ENCODE data around the gene TMBIM1.

The TMBIM1 gene, protein sequence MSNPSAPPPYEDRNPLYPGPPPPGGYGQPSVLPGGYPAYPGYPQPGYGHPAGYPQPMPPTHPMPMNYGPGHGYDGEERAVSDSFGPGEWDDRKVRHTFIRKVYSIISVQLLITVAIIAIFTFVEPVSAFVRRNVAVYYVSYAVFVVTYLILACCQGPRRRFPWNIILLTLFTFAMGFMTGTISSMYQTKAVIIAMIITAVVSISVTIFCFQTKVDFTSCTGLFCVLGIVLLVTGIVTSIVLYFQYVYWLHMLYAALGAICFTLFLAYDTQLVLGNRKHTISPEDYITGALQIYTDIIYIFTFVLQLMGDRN

DNA sequence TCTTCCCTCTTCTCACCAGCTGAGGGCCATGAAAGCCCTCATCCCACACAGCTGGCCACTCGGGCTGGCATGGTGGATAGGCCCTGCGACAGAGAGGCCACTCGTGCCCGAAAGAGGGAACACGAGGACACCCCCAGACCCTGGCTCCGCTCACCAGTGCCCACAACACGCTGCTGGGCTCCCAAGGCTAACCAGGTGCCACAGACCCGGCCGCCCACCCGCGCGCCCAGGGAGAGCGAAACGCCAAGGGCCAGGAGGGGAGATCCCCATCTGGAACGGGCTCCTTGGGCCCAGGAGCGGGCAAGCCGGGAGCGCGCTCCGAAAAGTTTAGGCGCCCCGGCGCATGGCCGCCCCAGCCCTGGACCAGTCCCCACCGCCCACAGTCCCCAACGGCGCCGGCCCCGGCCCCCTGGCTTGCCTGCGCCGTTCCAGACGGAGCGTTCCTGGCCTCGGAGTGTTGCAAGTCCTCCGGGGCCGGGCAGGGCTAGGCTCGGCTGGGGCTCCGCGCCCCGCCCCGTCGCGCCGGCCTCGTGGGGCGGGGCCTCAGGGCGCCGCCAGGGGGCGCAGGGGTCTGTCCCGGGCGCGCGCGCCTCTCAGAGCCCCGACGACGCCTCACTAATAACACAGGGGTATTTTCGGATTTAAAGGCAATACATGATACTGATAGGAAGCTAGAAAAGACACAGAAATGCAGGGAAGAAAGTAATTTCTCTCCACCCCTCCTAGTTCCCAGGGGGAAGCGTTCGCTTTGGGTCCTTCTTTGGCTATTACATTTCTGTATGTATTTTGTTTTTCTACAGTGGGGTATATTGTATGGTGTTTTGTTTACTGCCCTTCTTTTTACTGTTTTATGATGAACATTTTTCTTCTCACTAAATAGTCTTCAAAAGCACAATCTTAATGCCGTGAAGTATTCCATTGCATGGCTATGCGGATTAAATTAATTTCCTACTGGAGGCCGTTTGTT is at the start of gene TMBIM1:
Gene TMBIM1 (minus strand): TSS at position 456 of the 967 bp plus-strand sequence. CDS start 10,362 bp downstream, outside the sequence.
- DNase-seq (ENCODE audit: low read depth), result peak; percentile 63

DNA sequence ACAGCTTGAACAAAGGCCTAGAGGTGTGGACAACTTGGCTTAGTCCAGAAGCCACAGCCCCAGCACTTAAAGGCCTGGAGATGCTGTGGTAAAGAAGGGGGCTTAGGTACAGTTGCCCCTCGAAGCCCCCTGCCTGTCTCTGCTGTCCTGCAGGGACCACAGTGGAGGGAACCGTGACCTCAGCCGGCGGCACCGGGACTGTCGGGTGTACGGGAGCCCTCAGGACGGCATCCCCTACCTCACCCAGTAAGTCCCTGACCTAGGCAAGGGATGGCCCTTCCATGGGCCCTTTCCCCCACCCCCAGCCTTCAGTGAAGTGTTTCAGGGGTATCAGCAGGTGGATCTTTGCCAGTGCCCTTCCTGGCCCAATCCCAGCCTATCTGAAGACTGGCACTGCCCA is 49.1 kb upstream of the TMBIM1 start:
- DNase-seq (ENCODE audit: low read depth), result no peak

DNA sequence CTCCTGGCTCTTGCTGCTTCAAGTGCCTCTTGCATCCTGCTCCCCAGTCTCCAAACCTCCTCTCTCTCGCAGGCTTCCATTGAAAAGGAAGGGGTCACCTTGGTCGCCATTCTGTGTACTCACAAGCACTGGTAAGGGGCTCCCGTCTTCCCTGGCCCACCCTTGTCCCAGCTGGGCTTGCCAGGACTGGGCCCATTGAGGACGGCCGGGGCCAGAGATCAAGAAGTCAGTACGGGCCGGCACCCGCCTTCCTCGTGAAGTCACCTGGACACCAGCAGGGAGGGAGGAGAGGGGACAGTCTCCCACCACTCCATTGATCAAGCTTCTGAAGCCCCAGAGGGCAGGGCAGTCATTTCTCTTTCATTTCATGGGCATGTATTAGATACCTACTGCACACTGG is 48.4 kb upstream of the TMBIM1 start:
- DNase-seq (ENCODE audit: low read depth), result no peak

DNA sequence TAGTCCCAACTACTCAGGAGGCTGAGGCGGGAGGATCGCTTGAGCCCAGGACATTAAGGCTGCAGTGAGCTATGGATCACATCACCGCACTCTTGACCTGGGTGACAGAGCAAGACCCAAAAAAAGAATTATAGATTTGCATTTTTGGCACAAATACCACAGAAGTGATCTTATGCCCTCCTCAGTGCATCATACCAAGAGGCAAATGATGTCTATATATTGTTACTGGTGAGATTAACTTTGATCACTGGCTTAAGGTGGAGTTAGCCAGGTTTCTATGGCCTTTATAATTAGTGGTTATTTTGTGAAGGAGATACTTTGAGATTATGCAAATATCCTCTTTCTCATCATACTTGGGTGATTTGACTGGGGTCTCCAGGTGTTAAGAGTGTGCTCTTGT is 42.2 kb upstream of the TMBIM1 start:
- no peak for DNase-seq (ENCODE audit: low read depth)

DNA sequence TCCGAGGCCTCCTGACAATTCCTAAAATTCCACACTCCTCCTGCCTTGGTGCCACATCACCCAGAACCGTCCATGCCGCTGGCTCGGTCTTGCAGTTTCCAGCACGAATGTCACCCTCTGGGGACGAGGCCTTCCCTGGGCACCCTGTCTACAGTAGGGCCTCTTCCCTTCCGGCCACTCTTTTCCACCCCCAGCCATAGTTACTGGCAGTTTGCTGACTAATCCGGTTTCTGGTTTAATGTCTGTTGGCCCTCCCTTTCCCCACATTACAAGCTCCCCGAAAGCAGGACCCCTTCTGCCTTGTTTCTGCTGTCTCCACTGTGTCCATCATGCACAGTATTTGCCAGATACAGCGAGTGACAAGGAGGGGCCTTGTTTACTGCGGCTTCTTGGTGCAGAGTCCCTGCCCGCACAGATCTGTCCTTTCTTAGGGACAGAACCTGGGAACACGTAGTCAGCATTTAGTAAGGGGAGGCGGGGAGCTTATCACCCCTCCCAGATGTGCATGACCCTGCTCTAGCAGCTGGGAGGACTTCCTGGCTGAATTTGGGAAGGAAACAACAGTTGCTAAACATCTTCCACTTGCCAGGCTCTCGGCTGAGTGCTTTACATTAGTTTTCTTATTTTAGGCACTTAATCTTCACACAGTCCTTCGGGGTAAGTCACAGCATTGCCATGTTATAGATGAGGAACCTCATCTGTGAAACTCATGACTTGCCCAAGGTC is 40.8 kb upstream of the TMBIM1 start:
- DNase-seq (ENCODE audit: low read depth), result no peak

DNA sequence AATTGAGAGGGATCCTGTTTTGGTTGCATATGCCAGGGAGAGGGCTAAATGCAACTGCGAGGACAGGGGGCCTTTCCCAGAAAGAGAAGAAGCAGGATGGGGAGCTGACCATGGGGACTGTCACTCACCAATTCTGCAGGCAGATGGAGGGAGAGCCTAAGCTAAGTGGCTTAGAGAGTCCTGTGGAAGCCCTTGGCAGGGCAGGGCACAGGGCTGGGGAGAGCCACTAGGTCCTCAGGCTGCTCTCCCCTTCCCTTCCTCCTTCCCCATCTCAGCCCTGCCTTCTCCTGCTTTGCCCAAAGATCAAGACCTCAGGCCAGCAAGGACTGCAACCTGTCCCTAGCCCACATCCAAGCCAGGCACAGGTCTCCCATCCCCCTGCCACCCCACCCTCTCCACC is 40.0 kb upstream of the TMBIM1 start:
- no peak for DNase-seq (ENCODE audit: low read depth)

DNA sequence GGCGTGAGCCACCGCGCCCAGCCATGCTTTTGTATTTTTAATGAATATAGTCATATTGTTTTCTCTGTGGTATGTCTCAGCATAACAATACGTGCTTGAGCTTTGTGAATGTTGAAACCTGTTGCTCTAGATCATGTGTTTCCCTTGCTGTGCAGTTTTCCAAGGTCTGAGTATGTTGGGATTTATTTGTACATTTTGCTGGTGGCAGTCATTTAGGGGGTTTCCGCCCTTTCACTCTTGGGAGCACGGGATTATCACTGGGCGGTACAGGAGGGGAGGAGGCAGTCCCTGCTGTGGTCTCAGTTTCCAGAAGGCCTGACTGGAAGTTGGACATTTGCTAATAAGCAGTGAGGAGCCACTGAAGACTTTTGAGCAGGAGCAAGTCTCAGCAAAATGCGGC is 39.4 kb upstream of the TMBIM1 start:
- DNase-seq (ENCODE audit: low read depth), result no peak

DNA sequence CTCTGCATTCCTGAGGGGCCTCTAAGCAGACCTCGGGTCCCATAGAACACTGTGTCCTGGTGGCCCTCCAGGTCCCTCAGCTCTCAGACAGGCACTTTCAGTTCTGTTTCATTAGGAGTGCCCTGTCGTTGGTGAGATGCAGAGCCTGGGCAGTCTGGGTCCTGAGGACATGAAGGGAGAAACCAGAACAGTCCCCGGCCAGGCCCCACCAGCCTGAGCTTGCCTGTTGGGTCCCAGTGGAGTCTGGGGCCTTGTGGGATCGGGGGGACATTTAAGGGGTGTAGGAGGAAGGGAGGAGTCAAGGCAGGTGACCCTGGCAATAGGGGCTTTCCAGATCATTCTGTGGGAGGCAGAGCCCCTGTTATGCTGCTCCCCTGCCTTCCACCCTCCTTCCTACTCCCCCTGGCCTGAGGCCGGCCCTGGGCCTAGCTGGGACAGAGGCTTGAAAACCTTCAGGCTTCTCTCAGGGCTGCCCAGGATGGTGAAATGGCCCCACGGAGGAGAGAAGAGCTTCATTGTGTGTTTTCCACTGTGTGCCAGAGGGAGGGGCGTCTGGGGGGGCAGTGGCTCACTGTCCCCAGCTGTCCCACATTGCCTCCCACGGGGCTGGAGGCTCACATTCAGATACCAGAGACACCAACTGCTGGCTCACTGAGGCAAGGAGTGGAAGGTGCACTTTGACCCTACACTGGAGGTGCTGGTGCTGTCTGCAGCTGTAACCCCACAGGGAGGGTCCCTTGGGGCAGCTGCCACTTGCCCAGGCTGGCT is 37.7 kb upstream of the TMBIM1 start:
- DNase-seq (ENCODE audit: low read depth), result no peak

DNA sequence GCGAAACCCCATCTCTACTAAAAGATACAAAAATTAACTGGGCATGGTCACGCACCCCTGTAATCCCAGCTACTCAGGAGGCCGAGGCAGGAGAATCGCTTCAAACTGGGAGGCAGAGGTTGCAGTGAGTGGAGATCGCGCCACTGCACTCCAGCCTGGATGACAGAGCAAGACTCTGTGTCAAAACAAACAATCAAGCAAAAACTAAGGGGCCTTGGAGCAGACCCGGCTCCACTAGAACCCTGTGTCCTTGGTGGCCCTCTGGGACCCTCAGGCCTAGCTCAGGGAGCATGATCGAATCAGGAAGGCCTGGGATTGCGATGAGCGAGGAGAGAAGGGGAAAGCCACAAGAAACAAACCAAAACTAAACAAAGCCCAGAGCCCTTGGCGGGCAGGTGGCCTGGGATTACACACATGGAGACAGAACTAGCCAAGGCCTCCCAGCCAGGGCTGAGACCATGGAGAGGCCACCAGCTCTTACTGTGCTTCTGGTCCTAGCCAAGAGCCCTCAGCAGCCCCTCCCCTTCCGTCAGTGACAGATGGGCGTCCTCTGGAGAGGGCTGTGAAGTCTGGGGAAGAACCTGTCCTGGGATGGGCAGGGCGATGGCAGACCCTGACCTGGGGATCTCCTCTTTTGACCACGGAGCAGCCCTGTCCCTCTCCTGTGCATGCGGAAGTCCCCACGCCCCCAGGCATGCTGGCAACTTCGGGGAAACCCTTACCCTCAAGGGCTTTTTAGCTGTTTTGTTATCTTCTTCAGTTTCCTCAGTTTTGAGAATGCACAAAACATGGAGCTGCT is 36.9 kb upstream of the TMBIM1 start:
- no peak for DNase-seq (ENCODE audit: low read depth)

DNA sequence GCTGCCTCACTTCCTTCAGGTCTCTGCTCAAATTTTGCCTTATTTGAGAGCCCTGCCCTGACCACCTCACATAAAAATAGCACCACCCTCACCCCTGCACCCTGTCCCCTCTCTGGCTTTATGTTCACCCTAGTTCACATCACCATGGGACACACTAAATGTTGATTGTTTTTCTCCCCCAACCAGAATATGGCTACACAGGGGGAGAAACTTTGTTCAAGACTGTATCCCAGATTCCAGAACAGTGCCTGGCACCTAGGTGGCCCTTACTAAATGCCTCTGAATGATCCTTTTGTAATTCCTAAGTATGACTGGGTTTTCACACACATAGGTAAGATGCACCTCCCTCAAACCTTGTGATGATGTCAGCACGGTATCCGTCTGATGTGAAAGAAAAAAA is 36.0 kb upstream of the TMBIM1 start:
- no peak for DNase-seq (ENCODE audit: low read depth)

DNA sequence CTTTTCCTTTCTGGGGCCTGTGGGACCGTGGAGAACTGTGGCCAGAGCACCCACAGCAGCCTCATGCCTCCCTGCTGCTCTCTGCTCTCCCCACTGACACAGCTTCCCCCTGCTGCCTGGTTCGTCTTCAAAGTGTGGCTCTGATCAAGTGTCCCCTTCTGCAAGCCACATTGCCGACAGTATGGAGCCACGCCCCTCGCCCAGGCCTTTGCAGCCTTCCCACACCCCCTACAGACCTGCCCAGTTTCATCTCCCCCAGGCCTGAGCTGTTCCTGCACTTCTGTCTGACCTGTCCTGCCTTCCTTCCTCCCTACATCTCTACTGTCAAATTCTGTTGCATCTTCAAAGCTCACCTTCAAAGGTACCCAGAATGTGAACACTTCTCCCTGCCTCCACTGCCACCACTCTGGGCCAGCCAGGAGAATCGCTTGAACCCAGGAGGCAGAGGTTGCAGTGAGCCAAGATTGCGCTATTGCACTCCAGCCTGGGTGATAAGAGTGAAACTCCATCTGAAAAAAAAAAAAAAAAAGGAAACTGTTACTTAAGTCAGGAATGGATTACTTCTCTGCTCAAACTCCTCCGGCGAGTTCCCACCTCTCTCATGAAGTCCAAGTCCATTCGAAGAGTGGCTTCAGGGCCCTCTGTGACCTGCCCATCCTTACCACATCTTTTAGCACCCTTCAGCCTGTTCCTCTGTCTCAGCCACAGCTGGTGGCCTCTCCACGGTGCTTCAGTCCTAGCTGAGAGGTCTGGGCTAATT is 35.3 kb upstream of the TMBIM1 start:
- DNase-seq (ENCODE audit: low read depth), result no peak

DNA sequence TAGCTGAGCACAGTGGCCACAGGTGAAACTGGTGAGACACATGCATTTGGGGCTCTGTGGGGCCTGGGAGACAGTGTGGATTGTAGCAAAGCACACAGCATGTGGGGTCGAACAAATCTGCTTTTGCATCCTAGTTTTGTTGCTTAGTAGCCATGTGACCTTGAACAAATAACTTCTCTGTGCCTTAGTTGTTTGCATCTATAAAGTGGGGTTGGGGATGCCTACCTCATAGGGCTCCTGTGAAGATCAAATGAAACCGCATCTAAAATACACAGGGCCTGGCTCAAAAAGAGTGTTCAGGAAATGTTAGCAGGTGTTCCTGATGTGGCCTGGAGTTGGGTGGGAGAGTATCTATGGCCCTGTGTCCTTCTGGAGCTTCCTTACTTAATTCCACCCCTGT is 34.0 kb upstream of the TMBIM1 start:
- no peak for DNase-seq (ENCODE audit: low read depth)

DNA sequence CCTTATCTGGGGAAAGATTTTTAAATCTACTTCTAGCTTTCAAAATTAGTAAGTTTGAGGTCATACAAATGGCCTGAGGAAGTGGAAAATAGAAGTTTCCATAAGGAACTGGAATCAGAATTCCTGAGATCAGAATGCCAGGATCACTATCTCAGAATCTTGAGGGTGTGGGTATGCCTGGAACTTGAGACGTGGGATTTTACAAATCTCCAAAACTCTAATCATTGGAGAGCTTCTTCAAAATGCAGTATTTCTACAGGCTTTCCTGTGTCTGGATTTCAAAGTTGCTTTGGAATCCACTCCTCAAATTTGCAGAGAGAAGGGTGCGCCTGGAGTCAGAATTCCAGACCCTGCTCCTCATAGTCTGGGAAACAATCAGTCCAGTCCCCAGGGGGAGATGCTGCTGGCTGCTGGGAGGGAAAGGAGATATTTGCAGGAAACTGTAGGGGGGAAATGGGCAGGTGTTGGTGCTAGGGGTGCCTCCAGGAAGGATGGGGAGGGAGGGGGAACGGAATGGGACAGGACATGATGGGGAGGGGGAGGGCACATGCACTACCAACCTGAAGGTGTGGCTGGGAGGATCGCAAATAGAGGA is 33.4 kb upstream of the TMBIM1 start:
- no peak for DNase-seq (ENCODE audit: low read depth)

DNA sequence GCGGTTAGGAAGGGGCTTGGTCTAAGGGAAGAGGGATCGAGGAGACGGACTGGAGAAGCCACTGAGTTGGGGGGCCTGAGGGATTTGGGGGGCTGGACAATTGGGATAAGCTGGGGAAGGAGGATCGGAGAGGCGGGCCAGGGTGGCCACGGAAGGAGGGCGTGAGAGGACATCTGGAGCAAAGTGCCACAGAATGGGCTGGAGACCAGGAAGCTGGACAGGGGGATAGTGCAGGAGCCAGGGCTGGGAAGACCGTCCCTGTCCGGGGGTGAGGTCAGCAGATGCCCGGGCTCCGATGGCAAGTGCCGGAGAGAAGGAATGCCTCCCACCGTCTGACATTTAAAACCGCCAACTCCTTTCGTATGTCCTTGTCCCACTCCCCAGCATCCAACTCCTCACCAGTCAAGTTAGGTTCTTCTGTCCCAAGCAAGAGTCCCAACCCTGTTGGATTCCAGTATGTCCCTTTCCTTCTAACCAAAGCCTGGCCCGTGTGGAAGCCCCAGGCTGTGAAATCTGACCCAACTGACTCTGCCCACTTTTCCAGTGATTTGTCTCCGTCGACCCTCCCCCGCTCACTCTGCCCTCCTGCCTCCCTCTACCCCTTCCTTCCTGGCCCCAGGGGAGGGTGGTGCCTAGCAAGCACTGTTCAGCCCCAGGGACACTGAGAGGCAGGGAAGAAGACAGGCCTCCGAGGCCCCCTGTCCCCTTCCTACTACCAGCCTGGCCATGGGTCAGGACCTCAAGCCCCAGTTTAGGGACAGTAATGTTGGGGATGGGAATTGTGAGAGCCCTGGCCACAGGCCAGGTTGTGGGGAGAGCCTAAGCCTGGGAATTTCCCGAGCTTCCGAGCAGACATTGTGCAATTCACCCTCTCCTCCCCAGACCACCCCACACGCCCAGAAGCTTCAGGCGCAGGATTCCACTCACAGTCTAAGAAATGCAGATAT is 31.5 kb upstream of the TMBIM1 start:
- DNase-seq (ENCODE audit: low read depth), result no peak

DNA sequence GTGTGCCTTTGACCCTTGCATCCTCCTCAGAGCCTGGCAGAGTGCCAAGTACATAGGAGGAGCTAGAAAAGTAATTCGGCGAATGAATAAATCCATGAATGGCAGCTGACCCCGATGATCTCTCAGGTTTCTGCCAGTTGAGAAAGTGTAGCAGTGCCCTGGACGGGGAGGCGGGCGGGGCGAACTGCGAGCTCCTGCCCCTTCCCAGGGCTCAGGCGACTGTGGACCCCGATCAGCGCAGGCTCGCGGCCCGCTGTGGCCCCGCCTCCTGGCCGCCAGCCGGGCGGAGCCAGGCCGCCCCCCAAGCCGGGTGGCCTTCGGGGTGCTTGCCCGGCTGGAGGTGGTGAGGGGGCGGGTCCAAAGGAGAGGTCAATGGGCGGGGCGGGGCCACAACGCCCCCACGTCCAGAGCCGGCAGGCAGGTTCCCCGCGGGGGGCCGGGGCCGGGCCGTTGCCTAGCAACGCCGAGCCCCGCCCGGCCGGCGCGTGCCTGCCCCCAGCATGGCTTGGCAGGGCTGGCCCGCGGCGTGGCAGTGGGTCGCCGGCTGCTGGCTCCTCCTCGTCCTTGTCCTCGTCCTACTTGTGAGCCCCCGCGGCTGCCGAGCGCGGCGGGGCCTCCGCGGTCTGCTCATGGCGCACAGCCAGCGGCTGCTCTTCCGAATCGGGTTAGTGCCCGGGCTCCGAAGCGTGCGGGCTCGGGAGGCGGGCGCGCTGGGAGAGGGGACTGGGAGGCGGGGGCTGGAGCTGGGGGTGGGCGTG is 30.6 kb upstream of the TMBIM1 start:
- peak; percentile 19 for DNase-seq (ENCODE audit: low read depth)

DNA sequence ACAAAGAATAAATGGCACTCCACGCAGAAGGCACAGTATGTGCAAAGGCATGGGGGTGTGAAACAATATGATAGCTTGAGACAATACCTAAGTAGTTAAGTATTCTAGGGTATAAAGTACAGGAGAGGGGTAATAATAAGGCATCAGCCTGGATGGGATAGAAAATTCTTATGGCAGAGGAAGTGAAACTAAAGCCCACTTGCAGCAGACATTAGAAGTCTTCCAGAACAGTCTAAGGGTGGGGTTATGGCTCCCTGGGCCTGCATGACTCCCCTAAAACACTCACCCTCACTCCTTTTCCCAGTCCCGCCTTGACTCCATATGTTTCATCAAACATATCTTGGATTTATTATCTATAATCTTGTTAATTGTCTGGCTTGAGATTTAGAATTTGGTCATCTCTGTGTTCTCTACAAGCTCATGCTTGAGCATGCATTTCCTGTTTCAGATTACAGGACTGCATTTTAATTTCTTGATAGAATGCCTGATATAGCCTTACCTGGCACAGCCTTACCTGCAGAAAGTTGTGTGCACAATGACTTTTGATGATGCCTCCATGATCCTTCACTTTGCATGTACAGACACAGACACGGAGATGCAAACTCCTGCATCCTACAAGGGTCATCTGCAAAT is 28.5 kb upstream of the TMBIM1 start:
- DNase-seq (ENCODE audit: low read depth), result no peak

DNA sequence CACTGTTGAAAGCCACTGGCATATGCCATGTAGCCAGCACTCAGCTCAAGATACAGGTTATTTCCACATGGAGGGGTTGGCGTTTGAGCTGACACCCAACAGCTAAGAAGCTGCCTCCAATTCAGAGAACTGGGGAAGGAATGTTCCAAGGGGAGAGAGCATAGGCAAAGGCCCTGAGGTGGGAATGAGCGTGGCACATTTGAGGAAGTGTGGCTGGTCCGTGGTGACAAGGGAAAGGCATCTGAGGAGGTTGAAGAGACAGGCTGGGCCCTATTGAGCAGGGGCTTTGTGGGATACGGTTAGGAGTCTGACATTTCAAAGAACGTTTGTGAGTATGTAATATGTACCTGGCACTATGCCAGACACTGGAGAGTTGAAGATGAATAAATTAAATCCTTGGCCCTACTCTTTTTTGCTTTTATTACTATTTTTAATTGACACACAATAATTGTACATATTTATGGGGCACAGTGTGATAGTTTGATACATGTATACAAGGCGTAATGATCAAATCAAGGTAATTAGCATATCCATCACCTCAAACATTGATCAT is 27.6 kb upstream of the TMBIM1 start:
- no peak for DNase-seq (ENCODE audit: low read depth)

Data from stimulated activated CD8-positive, alpha-beta memory T cell treated with anti-CD3 and anti-CD28 coated beads, Interleukin-12 subunit alpha, Interleukin-12 subunit beta, amount 100 ng/mL, for 1 hour (primary cell).